Mesothelial cell of epicardium (in vitro differentiated cells): ENCODE measurements around the gene CAMTA1. TPM values are rescaled to one million over a fixed set of nuclear protein-coding genes. Genes with fewer than 3 reads are reported as not detected.

Source experiments
- DNase-seq, 2 experiments: peaks; one replicate each; pipeline ENCODE4 v3.0.0; 2021; ENCODE audit warnings: low spot score in 2 of 2; ENCODE audit not compliant: unreplicated experiment in 2 of 2
- H3K27ac Mint-ChIP-seq: 2 replicates; pipeline ENCODE4 v1.8.0; 2021; ENCODE audit warnings: mixed read lengths
- H3K27me3 Mint-ChIP-seq: 2 replicates; pipeline ENCODE4 v1.8.0; 2021; ENCODE audit warnings: low read depth, mixed read lengths
- H3K36me3 Mint-ChIP-seq: 2 replicates; pipeline ENCODE4 v1.8.0; 2021; ENCODE audit warnings: mixed read lengths
- H3K4me1 Mint-ChIP-seq: 2 replicates; pipeline ENCODE4 v1.8.0; 2021; ENCODE audit warnings: mixed read lengths
- H3K4me3 Mint-ChIP-seq: 2 replicates; pipeline ENCODE4 v1.8.0; 2021; ENCODE audit warnings: mild to moderate bottlenecking, moderate library complexity, mixed read lengths
- H3K9me3 Mint-ChIP-seq: 2 replicates; pipeline ENCODE4 v1.8.0; 2021; ENCODE audit warnings: mixed read lengths
- CTCF ChIP-seq: fragments of 200-600 bp; sonication (generic); IDR thresholded peaks from one replicate; pipeline ENCODE4 v1.5.0; 2021; ENCODE audit warnings: antibody characterized with exemption; ENCODE audit not compliant: unreplicated experiment
- total RNA-seq: library from RNA; stranded (reverse); gene quantifications from 3 replicates; pipeline ENCODE4 v1.2.1, GENCODE V29; 2021

CAMTA1 gene
- total RNA-seq, 1 donor from 2014 or later = 70.4 TPM

- no peak overlapping the region for H3K27ac Mint-ChIP-seq
- H3K36me3 Mint-ChIP-seq = no peaks in the 10 kb centered on the region
- H3K9me3 Mint-ChIP-seq = peaks cover 9% of the 10 kb centered on the region
- peak in 1 of 2 experiments; percentile 5 for DNase-seq
- no peak for TF ChIP-seq CTCF
- no peak overlapping the region for H3K4me3 Mint-ChIP-seq
- peaks cover 5% of the 10 kb centered on the region for H3K27me3 Mint-ChIP-seq
- H3K4me1 Mint-ChIP-seq = no peaks in the 10 kb centered on the region
These were observed 825.7 kb downstream of the CAMTA1 start for GRCh38 chr1:7610936-7611335.

GRCh38 chr1:7611421-7612010, 826.3 kb downstream of the CAMTA1 start:
- no peak overlapping the region for H3K27ac Mint-ChIP-seq
- no peaks in the 10 kb centered on the region for H3K36me3 Mint-ChIP-seq
- H3K27me3 Mint-ChIP-seq = peaks cover 7% of the 10 kb centered on the region
- peak in 1 of 2 experiments; percentile 8 for DNase-seq
- peaks cover 8% of the 10 kb centered on the region for H3K9me3 Mint-ChIP-seq
- no peak for TF ChIP-seq CTCF
- H3K4me3 Mint-ChIP-seq = no peak overlapping the region
- no peaks in the 10 kb centered on the region for H3K4me1 Mint-ChIP-seq

GRCh38 chr1:7613106-7613850, 828.0 kb downstream of the CAMTA1 start:
- no peaks in the 10 kb centered on the region for H3K9me3 Mint-ChIP-seq
- H3K4me3 Mint-ChIP-seq = no peak overlapping the region
- no peaks in the 10 kb centered on the region for H3K36me3 Mint-ChIP-seq
- H3K27me3 Mint-ChIP-seq = peaks cover 12% of the 10 kb centered on the region
- no peak for TF ChIP-seq CTCF
- DNase-seq = no peak
- no peak overlapping the region for H3K27ac Mint-ChIP-seq
- H3K4me1 Mint-ChIP-seq = no peaks in the 10 kb centered on the region

GRCh38 chr1:7613851-7614205, 828.6 kb downstream of the CAMTA1 start:
- no peak for DNase-seq
- Mint-ChIP-seq H3K4me1 (no peaks in the 10 kb centered on the region), H3K27ac (no peak overlapping the region), H3K27me3 (peaks cover 14% of the 10 kb centered on the region), H3K9me3 (no peaks in the 10 kb centered on the region), H3K36me3 (no peaks in the 10 kb centered on the region), H3K4me3 (no peak overlapping the region)
- TF ChIP-seq CTCF = no peak

GRCh38 chr1:7614576-7615074, 829.4 kb downstream of the CAMTA1 start:
- no peak overlapping the region for H3K4me3 Mint-ChIP-seq
- H3K27me3 Mint-ChIP-seq = peaks cover 14% of the 10 kb centered on the region
- H3K4me1 Mint-ChIP-seq = no peaks in the 10 kb centered on the region
- H3K27ac Mint-ChIP-seq = no peak overlapping the region
- no peak for DNase-seq
- no peaks in the 10 kb centered on the region for H3K36me3 Mint-ChIP-seq
- no peak for TF ChIP-seq CTCF
- no peaks in the 10 kb centered on the region for H3K9me3 Mint-ChIP-seq
